Esophagus squamous epithelium (tissue), 4 donors: ENCODE results near the gene TBX6.

Source experiments
- POLR2A ChIP-seq, 4 donors: fragments of 450-650 bp; IDR thresholded peaks; one replicate each; pipeline ENCODE4 v1.6.1; 2017; ENCODE audit warnings: antibody characterized with exemption in 4 of 4, mild to moderate bottlenecking in 4 of 4, moderate library complexity in 3 of 4
- TF ChIP-seq, protein P1 (sequence below), 6 experiments: fragments of 450-650 bp in 4 of 6; fragments of 200-600 bp in 2 of 6; sonication (generic) in 2 of 6; IDR thresholded peaks; one replicate each; pipeline ENCODE4 v1.5.1; 2016 to 2019; ENCODE audit warnings: antibody characterized with exemption in 6 of 6, mild to moderate bottlenecking in 4 of 6, moderate library complexity in 4 of 6

DNA sequence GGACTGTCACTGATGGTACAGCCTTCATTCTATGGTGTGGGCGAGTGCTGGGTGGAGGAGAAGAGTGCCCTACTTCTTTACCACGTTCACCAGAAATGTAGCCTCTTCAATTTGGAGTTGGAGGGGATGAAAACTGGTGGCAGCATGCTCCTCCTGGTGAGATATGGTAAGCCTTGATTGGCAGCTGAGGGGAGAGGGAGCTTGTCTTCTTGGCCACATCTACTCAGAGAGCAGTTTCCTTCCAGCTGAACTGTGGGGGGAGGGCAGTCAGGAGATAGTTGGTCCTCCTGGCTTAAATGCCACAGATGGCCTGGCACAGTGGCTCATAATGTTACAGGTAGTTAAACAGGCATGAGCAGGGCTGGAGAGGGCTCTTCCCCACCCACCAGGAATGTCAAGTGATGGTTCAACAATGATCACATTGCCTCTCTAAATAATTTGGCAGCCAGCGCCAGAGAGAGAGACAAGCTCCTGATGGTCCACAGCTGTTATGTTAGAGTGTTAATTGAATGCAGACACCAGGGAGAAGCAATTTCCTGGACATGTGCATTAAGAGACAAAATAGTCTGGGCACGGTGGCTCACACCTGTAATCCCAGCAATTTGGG, 40.2 kb upstream of the TBX6 start:
- TF ChIP-seq, protein P1, sequence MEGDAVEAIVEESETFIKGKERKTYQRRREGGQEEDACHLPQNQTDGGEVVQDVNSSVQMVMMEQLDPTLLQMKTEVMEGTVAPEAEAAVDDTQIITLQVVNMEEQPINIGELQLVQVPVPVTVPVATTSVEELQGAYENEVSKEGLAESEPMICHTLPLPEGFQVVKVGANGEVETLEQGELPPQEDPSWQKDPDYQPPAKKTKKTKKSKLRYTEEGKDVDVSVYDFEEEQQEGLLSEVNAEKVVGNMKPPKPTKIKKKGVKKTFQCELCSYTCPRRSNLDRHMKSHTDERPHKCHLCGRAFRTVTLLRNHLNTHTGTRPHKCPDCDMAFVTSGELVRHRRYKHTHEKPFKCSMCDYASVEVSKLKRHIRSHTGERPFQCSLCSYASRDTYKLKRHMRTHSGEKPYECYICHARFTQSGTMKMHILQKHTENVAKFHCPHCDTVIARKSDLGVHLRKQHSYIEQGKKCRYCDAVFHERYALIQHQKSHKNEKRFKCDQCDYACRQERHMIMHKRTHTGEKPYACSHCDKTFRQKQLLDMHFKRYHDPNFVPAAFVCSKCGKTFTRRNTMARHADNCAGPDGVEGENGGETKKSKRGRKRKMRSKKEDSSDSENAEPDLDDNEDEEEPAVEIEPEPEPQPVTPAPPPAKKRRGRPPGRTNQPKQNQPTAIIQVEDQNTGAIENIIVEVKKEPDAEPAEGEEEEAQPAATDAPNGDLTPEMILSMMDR (IDR thresholded peaks at IDR 0.05), result no peak
- TF ChIP-seq POLR2A (IDR thresholded peaks at IDR 0.05), result no peak
